Epidermal melanocyte (primary cell): ENCODE measurements around the gene SGMS2.

Source experiments
- DNase-seq: peaks from one replicate; pipeline ENCODE4 v3.0.0; 2011; ENCODE audit warnings: low spot score; ENCODE audit not compliant: insufficient read length

Gene SGMS2

DNA sequence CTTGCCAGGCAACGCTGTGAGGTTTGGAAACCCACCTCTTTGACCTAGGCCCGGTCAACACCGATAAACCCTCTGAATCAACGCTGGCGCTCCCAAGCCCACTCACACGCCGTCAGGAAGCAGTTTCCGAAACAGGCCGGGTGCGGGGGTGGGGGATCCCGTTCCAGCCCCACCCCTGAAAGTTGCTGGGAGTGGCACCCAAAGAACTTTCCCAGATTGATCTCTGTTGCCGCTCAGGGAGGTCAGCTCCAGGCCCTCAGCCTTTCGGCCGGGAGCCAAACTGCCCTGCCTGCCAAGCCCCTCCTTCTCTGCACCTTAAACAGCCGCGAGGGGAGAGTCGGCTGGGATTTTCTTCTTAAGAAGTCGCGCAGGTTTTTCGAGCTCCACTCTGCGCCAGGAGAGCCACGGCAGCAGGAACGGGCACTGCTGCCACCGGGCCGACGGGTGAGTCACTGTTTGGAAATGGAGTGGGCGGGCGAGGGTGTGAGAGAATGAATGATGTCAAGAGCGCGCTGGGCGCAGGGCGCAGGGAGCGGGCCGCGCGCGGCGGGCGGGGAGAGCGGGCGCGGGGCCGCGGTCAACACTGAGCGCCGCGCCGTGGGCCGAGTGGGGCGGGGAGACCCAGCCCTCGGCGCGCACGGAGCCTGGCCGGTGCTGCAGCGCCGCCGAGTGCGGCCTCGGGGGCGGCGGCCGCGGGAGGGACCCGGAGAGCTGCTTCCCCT lies at the start of gene SGMS2:
Gene SGMS2 (plus strand): TSS at position 583 of the 722 bp plus-strand sequence. CDS start 70,622 bp downstream, outside the sequence.
- DNase-seq = peak; percentile 64

DNA sequence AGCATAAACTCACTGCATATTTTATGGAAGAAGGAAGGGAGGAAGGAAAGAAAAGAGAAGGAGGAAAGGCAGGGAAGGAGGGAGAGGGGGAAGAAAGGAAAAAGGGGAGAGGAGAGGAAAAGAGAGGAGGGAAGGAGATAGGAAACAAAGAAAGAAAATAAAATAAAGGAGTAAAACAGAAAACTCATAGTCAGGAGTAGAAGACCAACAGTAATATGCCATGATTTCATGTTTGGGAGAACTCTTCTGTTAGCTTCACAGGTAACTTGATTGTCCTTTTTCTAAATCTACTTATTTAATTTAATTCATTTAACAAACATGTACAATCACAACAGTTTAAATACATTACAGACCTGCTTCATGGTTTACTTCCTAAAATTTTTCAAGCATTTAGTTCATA lies 46.8 kb upstream of the SGMS2 start:
- DNase-seq = no peak

DNA sequence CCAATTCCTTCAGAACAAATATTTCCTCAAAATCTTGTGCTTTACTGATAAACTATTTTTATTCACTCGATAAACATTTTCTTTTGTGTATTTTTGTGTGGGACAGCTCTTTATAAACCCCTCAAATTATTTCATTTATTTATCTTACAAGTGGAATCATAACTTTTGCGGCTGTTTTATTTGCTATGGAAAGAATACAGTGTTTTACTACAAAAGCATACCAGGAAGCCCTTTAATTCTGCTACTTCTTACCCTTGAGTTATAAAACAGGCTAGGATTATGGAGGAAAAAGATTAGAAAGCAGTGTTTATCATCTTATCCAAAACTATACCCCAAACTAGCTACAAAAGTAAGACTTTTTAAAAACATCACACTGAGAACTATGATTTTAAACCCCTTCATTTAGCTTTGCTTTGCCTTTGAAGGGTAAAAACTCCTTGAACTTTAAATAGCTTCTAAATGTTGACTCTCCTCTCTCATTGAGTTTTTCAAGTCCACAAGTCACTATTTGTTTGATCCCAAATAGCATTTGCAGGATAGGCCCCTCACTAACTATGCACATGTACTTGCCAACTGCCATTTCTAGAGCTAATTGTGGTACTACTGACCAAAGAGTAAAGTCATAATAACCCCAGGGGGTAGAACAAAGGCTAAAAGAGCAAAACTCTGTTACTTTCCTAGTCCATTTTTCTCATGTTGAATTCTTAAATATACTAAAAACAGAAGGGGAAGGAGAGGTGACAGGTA lies 45.8 kb upstream of the SGMS2 start:
- no peak for DNase-seq

DNA sequence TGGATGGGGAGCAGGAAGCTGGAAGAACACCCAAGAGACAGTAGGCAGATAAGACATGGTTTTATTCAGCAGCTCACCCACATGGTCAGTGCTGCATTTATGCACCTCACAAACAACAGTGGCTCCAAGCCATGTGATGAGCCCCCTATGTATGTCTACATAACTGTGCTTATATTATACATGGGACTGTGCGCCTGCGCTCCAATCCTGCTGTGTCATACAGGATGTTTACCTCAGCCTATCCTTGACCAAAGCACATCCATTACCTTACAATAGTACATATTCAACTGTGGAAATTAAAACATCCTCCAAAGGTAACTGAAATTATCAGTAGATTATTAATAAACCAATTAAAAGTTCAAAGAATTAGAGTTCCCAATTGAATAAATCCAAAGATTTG lies 44.1 kb upstream of the SGMS2 start:
- no peak for DNase-seq

DNA sequence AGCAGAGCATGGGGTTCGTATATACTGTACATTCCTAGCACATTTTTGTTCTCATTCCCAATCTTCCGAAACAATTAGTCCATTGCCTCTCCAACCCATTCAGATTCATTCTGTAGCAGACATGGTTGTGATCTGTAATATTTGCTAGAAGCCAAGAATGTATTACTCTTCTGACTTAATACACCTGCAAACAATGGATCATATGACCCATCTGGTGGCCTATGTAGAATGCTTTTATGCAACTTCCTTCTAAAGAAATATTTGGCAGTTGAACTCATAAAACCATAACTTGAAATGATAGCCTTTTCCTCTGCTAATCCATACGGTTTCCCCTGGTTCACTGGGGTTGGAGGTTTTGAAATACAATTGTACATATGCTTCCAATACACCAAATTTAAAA lies 32.8 kb upstream of the SGMS2 start:
- DNase-seq = no peak

DNA sequence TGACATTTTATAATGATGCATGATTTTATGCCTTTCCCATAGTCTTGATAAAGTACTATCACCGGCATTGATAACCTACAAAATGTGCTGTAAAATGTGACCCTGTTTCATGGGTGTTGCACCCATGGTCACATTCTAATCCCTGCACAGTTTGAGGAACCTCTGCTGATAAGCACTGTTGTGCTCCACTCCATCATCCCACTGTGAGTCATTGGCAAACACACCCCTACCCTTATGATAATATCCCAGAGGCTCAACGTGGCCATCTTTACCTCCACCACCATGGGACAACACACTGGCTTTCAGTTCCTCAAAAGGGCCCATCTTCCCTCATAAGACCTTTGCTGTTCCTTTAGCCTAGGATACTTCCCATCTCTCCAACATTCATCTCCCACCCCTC lies 32.0 kb upstream of the SGMS2 start:
- no peak for DNase-seq

DNA sequence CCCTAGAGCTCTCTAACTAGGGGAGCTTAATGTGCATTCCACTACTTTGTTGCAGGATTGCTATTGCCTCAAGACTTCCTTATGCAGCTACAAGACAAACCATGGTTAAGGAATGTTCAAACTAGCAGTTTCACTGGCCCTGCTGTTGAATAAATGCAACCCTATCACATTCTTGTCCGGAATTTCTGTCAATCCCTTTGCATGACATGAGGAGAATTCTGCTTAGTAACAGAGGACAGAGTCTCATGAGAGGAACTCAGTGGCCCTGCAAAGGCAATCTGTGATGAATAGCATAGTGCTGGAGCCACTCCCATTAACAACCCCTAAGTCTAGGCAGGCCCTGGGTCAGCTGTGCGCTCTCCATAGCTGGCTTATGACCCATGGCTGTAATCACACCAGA lies 30.7 kb upstream of the SGMS2 start:
- no peak for DNase-seq

DNA sequence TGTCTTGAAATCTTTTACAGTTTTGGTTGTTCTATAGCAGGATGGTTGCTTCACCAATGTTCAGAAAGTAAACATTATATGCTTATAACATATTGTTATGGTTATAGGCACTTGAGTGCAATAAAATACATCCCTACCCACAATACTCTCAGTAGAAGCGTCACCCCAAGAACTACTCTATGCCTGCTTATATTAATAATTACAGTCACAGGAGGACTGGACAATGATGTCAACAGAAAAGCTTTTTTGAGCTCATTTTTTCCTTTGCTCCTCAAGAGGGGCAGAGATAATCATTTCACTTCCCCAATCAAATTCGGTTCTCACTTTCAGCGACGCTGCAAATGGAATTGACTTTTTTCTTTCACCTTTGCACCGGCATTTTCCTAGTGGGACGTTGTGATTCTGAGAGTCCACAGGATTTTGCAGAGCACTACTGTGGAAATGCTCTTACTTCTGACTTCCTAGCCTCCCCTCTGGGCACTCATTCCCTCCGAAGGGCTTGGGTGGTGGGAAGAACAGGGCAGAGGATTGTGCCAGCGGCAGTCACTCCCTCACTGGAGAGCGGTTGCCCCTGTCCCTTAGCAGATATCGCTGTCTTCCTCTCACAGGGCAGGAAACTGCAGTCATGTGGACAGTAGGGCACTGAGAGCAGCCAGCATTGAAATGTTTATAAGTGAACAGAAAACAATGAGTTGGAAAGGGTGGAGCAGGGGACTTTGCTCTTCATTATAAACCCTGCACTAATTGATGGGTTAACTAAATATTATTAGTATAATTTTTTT lies 24.9 kb upstream of the SGMS2 start:
- no peak for DNase-seq

DNA sequence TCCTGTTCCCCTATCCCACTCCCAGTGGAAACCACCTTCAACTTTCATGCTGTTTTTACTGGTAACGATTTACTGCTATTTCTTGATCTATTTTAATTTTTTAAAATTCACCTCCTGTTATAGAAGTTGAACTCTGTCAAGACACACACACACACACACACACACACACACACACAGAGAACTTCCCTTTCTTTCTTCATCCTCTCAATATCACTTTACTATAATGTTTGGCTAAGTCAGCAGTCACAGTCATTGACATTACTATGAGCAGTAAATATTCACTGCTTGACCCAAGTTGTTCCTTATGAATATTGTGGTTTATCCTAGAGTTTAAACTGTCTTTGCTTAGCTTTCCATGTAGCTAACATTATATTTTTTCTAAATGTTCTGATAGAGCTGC lies 24.0 kb upstream of the SGMS2 start:
- DNase-seq = no peak

DNA sequence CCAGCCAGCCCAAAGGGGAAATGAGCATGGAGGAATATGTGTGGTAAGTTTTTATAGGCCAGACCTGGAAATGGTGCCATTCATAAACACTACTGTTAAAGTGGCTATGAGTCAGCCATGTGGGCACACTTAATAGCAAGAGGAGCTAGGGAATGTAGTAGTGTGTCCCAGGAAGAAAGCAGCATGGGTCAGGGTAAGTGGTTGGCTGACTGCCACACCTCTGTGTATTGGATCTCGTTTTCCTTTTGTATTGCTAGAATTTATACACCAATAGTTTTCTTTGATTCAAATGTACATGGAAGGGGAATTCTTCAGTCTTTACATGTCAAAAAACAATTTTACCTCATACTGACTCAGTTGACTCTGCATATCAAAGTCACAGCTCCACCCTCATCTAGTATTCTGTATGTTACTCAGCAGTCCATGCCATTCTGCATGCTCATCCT lies 22.9 kb upstream of the SGMS2 start:
- DNase-seq = no peak

DNA sequence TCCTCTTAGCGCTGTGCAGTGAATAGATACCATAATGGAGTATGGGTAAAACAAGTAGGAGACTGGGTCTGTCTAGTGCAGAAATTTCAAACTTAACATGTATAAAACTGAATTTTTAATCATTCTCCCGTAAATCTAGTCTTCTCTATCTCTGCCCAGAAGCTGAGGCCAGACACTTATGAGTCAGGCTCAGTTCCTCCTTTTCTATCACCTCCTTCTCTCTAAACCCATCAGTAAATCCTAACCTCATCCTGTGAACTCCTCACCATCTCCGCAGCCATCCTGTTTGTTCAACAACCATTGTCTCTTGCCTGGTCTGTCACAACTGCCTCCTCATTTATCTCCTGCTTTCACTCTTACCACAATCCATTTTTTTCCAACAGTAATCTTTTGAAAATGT lies 19.8 kb upstream of the SGMS2 start:
- DNase-seq = no peak

DNA sequence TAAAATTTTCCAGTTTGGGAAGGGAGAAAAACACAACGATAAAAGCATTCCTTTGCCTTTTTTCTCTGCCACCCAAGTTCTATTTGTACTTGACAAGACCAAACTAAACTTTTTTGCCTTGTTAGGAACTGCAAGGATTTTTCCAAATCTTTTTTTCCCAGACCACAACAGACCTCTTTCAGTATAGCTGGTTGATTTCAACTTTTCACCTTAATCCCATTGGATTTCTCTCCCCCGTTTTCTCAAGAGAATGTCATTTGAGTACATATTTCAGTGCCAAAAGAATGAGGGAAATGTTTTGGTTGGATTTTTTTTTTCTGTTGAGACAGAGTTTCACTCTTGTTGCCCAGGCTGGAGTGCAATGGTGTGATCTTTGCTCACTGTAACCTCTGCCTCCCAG lies 18.5 kb upstream of the SGMS2 start:
- DNase-seq = no peak

DNA sequence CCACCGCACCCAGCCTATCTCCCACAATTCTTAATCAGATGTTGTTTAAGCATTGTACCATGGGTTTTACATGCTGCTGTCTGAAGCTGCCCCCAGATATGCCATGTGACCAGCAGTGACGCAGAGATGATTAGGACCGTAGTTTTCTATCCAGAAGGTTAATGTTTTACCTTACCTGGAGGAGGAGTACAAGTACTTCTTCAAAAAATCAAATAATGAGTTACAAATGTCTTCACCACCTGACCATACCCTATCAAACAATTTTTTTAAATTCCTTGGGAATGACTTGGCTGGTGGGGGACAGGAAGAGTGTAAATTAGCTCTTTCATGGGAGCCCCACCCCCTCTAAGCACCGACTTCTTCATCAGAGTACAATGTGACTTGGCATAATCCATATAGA lies 16.2 kb upstream of the SGMS2 start:
- DNase-seq = no peak

DNA sequence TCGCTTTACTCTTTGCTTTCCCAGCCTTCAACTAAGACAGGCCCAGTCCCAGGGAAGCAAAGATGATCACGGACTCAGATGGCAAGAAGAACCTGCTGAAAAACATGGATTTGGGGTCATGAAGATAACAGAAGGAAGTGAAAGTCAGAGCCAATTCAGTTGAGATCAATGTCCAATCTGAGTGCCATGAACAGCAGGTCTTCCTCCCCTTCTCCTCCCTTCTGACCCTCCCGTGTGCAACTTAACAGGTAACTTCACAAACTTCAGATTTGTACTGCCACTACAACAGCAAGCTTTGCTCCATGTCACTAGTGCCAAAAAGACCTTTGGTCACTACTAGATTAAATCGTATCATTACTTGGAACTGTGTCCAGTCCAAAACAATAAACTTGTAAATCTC lies 15.5 kb upstream of the SGMS2 start:
- no peak for DNase-seq

DNA sequence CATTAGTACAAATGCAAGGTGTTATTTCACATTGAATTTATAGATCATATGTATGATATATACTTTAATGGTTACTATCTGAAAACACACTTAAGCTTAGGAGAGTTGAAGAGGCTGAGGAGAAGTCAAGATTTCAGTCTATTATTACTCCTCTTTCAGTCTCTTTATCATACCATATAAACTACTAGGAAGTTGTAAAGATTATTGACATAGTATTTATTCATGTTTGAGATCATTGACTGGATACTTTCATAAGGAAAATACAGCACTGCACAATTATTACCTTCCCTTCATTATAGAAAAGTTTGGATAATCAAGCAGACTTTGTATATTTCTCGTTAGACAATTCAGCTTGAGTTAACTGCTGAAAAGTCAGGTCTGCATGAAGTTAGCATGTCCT lies 10.0 kb upstream of the SGMS2 start:
- DNase-seq = no peak

DNA sequence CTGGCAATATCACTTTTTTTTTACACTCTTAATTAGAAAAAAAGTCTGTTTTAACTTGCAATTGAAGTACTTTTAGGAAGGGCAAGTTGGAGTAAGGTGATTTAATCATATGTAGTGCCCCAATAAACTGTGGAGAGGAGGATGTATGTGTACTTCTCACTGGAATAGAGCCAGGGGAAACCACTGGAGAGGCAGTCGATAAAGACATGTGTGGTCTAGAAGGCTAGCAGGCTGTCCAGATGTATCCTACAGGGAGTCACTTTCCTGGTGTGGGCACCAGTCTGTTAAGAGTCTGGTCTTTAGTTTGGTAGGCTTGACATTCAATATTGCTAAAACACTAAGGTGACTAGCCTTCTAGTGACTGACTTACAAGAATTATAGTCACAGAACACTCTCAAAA lies 9.6 kb upstream of the SGMS2 start:
- no peak for DNase-seq

DNA sequence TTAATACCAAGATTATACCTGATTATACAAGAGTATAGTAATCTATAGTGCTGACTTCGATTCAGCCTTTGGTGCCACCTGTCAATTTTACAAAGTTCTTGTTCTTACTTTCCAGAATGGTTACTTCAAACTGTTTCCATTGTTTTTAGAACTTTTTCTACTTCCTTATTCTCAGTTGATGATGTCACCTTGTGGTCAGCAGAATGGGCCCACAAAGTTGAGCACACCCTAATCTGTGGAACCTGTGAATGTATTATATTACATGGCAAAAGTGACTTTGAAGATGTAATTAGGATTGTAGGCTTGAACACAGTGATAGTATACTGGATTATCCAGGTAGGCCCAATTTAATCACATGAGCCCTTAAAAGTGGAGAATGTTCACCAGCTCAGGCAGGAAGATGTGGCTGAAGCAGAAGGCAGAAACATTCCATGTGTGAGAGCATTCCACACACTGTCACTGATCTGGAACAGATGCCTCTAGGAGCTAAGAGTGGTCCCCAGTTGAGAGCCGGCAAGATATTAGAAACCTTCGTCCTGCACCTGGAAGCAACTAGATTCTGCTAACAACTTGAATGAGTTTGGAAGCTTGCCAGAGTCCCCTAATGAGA lies 6.3 kb upstream of the SGMS2 start:
- DNase-seq = no peak

DNA sequence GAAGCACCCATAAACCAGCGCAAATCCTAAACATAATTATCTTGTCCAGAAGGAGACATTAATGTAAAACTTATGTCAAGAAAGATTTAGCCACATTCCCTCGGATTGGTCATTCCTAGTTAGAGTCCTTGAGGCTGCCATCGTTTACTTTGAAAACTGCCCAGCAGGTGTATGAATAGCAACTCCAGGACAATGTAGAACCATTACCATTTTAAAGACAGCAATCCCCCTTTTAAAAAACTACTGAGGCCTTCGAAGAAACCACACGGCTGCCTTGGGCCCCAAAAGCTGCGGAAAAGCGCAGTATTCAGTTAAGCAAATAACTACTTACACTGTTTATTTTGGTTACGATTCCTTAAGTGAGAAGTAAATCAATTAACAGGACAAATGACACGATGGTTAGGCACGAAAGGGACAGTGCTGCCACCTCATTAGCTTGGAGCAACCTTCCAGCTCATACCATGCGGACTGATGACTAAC lies 822 bp upstream of the SGMS2 start:
- no peak for DNase-seq

DNA sequence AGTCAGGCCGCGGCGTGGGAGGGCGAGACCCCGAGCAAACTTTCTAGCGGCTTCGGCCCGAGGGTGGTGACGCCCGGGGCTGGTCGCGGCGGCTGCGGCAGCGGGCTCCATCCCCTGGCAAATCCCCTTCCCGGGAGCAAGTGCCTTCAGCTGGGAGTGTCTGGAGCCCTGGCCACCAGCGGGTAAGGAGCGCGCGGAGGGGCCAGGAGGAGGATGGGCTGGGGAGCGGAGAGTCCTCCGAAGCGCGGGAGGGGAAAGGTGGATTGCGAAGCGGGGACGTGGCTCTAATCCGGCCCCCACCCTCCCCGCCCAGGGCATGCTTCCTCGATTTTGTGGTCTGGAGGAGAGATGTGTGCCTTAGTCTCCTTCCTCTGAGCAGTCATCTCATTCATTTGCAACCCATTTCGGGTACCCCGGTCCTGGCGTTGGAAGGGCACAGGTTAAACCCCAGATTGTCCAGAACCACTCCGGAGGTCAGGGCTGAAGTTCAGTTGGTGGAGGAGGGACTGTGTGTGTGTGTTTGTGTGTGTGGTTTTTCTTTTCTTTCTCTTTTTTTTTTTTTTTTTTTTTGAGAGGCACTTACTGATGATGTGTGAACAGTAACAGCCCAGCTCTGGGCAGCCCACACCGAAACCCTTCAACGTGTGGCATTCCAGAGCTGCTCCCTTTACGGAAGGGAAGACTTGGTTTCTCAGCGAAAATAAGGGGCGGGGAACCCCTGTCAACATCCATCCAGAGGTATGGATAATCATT lies 516 bp downstream of the SGMS2 start:
- DNase-seq = peak; percentile 30

DNA sequence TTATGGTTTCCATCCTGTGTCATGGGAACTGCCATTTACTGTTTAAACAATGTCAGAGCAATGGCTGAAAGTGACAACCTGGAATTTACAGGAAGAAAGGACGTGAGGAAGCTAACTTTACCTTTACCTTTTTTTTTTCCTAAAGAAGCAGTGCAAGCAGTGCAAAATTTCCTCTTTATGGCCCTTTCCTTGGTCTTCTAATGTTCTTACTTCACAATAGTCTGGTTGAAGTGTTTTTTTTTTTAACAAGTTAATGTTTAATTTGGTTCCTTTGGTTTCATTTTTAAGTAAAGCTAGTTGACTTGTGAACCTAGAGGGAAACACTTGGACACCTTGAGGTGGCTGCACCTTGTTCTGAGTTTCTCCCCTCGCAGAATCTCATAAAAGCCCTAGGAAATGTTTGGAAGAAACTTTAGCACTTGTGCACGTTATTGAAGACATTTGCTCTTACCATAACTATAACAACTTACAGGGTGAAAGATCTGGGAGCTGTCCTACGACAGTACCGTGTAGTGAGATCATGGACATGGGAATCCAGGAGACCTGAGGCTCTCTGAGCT lies 1.8 kb downstream of the SGMS2 start:
- DNase-seq = no peak
